ENCODE results near the gene NTM.

DNA sequence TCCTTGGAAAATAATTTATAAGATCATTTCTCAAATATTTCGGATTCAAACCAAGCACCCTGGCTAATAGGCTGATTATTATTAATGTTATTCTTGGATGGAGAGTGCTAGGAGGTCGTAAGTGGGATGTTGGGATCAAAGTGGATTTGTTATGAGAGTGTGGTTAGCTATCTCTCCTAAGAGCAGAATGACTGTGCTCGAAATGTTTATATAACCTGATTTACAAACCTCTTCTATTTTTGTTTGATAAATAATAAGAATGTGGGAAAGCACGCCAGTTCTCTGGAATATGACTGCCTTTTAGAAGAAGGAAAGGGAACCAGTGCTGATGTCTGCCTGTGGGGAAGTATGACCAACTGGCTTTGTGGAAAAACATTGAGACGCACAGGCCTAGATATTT is 527.5 kb downstream of the NTM start:
- TF ChIP-seq CTCF (IDR thresholded peaks at IDR 0.05) (no peak), EP300 (IDR thresholded peaks at IDR 0.05) (no peak)
